T-cell (primary cell): ENCODE results near the gene REV1. TPM values are rescaled to one million over a fixed set of nuclear protein-coding genes. Genes with fewer than 3 reads are reported as not detected.
A peak's percentile ranks its signal among the peaks of the same experiment; 100 is the strongest.

ENCODE experiments used
- ATAC-seq, 4 experiments: fragments of 200-7000 bp in 3 of 4; fragments of 150-1000 bp in 1 of 4; cut with Tn5 transposase; replicated peaks in 1 of 4; 1 replicate in 3 of 4; 2 replicates in 1 of 4; pipeline ENCODE4 v1.10.0; 2021; ENCODE audit warnings: moderate library complexity in 3 of 4, mild to moderate bottlenecking in 2 of 4, moderate number of reproducible peaks in 1 of 4
- CTCF ChIA-PET, 2 donors: fragments of 300-600 bp; sonication (Branson Sonifier 250); formaldehyde crosslinking; loops; one replicate each; lab custom pipeline; 2022; ENCODE audit warnings: antibody characterized with exemption in 2 of 2; lab: Charles Lee
- POLR2A ChIA-PET, 2 donors: fragments of 300-600 bp; sonication (Branson Sonifier 250); formaldehyde crosslinking; loops; one replicate each; lab custom pipeline; 2022; ENCODE audit warnings: antibody characterized with exemption in 2 of 2; lab: Charles Lee
- DNase-seq, 35 experiments: peaks; one replicate each; pipeline versions ENCODE4 v3.0.0 to v3.0.0-alpha.2; 2013 to 2023
- H3K27ac ChIP-seq: one replicate; pipeline ENCODE4 v1.5.1; 2013; ENCODE audit warnings: low read length
- H3K27me3 ChIP-seq, 2 experiments: replicated peaks in 1 of 2; 1 replicate in 1 of 2; 2 replicates in 1 of 2; pipeline versions ENCODE4 v1.6.1 to v1.7.0; 2013; ENCODE audit warnings: low read length in 1 of 2, mixed read lengths in 1 of 2; ENCODE audit not compliant: control insufficient read depth in 2 of 2, insufficient read depth in 2 of 2; ENCODE audit errors: extremely low read depth in 1 of 2
- H3K36me3 ChIP-seq, 2 donors: 1 replicate in 1 of 2; 2 replicates in 1 of 2; pipeline versions ENCODE4 v1.6.1 to v1.7.0; 2013; ENCODE audit warnings: low read length in 1 of 2; ENCODE audit not compliant: control insufficient read depth in 2 of 2, insufficient read depth in 1 of 2; ENCODE audit errors: extremely low read depth in 1 of 2
- H3K4me1 ChIP-seq, 2 experiments: 1 replicate in 1 of 2; 2 replicates in 1 of 2; pipeline versions ENCODE4 v1.6.1 to v1.7.0; 2013; ENCODE audit warnings: low read length in 2 of 2, mixed read lengths in 1 of 2; ENCODE audit not compliant: insufficient read depth in 2 of 2, control insufficient read depth in 1 of 2; ENCODE audit errors: extremely low read depth in 1 of 2
- H3K4me3 ChIP-seq, 2 donors: 1 replicate in 1 of 2; 2 replicates in 1 of 2; pipeline versions ENCODE4 v1.5.1 to v1.7.0; 2013; ENCODE audit warnings: mild to moderate bottlenecking in 2 of 2, low read length in 1 of 2, moderate library complexity in 1 of 2; ENCODE audit not compliant: control insufficient read depth in 1 of 2; ENCODE audit errors: extremely low read depth in 1 of 2
- H3K9me3 ChIP-seq: 2 replicates; pipeline ENCODE4 v1.7.0; 2013
- H3K27ac Mint-ChIP-seq, 2 donors: one replicate each; pipeline ENCODE4 v1.8.0; 2020 to 2021; ENCODE audit warnings: mild to moderate bottlenecking in 2 of 2, mixed read lengths in 2 of 2
- H3K27me3 Mint-ChIP-seq, 2 donors: one replicate each; pipeline ENCODE4 v1.8.0; 2021 to 2022; ENCODE audit warnings: mixed read lengths in 2 of 2
- H3K36me3 Mint-ChIP-seq: one replicate; pipeline ENCODE4 v1.8.0; 2021; ENCODE audit warnings: mixed read lengths
- H3K4me1 Mint-ChIP-seq, 3 donors: one replicate each; pipeline ENCODE4 v1.8.0; 2020 to 2022; ENCODE audit warnings: mixed read lengths in 3 of 3, mild to moderate bottlenecking in 1 of 3
- H3K4me3 Mint-ChIP-seq, 3 donors: one replicate each; pipeline ENCODE4 v1.8.0; 2020 to 2022; ENCODE audit warnings: mild to moderate bottlenecking in 3 of 3, mixed read lengths in 3 of 3, moderate library complexity in 3 of 3
- H3K9me3 Mint-ChIP-seq, 3 donors: one replicate each; pipeline ENCODE4 v1.8.0; 2020 to 2022; ENCODE audit warnings: mixed read lengths in 3 of 3
- WGBS: methylation state at CpG from one replicate; pipeline ENCODE4 v1.1.5; 2013; ENCODE audit warnings: missing lambda C conversion rate; ENCODE audit not compliant: insufficient coverage; 5-methylcytosine and 5-hydroxymethylcytosine counted together
- total RNA-seq, 35 experiments: library from RNA in 6 of 35; stranded (reverse) in 6 of 35; fragments of 120-200 nt in 1 of 35; gene quantifications; one replicate each; pipeline versions ENCODE4 v1.2.1 to v1.2.4 and lab custom pipeline; 2013 to 2026

REV1 gene
- total RNA-seq, 5 donors from 2014 or later (not counting 1 experiment from before 2014, with no cell fraction given) = 48.0 to 59.9 (median 50.3) TPM

DNA sequence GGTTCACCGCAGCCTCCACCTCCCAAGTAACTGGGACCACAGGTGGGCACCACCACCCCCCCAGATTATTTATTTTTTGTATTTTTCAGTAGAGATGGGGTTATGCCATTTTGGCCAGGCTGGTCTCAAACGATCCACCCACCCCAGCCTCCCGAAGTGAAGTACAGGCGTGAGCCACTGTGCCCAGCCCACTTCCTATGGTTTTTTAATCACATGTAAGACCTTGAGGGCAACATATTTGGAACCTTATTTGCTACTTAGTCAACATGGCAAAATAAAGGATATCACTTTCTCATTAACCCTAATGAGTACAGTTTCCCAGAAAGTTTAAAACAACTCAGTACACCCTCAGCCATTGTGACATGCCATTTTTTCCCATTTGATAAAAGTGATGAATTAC lies 88.0 kb downstream of the REV1 start:
- H3K9me3 Mint-ChIP-seq = no peaks in the 10 kb centered on the region
- H3K4me1 Mint-ChIP-seq = peaks cover 8 to 14% (median 10%) of the 10 kb centered on the region in 3 donors
- WGBS = no CpG with 5 or more reads among the region's 4 CpGs
- ATAC-seq (no peak), DNase-seq (no peak)
- peaks cover 60% of the 10 kb centered on the region for H3K36me3 Mint-ChIP-seq
- ChIA-PET CTCF (no interaction called here), POLR2A (no interaction called here)
- no peaks in the 10 kb centered on the region for H3K9me3 ChIP-seq
- H3K36me3 ChIP-seq = peaks cover 19 to 90% of the 10 kb centered on the region in 2 donors
- no peak overlapping the region for H3K4me3 ChIP-seq
- H3K27me3 ChIP-seq = no peaks in the 10 kb centered on the region
- no peak overlapping the region for H3K27ac ChIP-seq
- H3K27ac Mint-ChIP-seq = peak overlapping the region; percentile 43 to 73
- H3K27me3 Mint-ChIP-seq = no peaks in the 10 kb centered on the region
- H3K4me3 Mint-ChIP-seq = no peak overlapping the region
- H3K4me1 ChIP-seq = no peaks in the 10 kb centered on the region

GRCh38 chr2:99399795-99400194 lies 90.0 kb downstream of the REV1 start:
- no peak for ATAC-seq
- CTCF ChIA-PET = no interaction called here
- H3K9me3 ChIP-seq = no peaks in the 10 kb centered on the region
- Mint-ChIP-seq H3K4me1 (peaks cover 8 to 14% (median 10%) of the 10 kb centered on the region in 3 donors), H3K9me3 (no peaks in the 10 kb centered on the region), H3K27ac (no peak overlapping the region), H3K36me3 (peaks cover 63% of the 10 kb centered on the region), H3K27me3 (no peaks in the 10 kb centered on the region), H3K4me3 (no peak overlapping the region)
- no CpG with 5 or more reads among the region's 2 CpGs for WGBS
- DNase-seq = no peak
- peaks cover 13 to 87% of the 10 kb centered on the region in 2 donors for H3K36me3 ChIP-seq
- H3K27ac ChIP-seq = no peak overlapping the region
- POLR2A ChIA-PET = no interaction called here
- H3K27me3 ChIP-seq = no peaks in the 10 kb centered on the region
- no peak overlapping the region for H3K4me3 ChIP-seq
- no peaks in the 10 kb centered on the region for H3K4me1 ChIP-seq

DNA sequence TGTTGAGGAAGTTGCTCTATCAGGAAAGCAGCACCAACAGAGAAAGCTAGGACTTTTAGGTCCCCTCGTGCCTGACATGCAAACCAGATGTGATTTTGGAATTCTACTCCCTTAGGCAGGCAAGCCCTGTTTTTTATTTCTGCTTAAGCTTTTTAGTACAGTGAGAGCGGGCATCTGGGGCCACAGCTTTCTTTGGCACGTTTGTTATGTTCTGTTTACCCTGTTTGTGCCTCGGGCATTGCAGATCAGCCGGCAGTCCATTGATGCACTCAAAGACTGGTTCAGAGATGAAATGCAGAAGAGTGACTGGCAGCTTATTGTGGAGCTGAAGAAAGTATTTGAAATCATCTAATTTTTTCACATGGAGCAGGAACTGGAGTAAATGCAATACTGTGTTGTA lies 90.8 kb downstream of the REV1 start:
- Mint-ChIP-seq H3K27ac (peak overlapping the region in 1 of 2 donors; percentile 11), H3K4me3 (no peak overlapping the region), H3K36me3 (peaks cover 63% of the 10 kb centered on the region), H3K4me1 (peaks cover 8 to 10% (median 8%) of the 10 kb centered on the region in 3 donors), H3K9me3 (no peaks in the 10 kb centered on the region), H3K27me3 (no peaks in the 10 kb centered on the region)
- no peaks in the 10 kb centered on the region for H3K4me1 ChIP-seq
- no peak overlapping the region for H3K4me3 ChIP-seq
- H3K27me3 ChIP-seq = no peaks in the 10 kb centered on the region
- H3K36me3 ChIP-seq = peaks cover 11 to 86% of the 10 kb centered on the region in 2 donors
- no peak overlapping the region for H3K27ac ChIP-seq
- POLR2A ChIA-PET = no interaction called here
- DNase-seq (no peak), ATAC-seq (no peak)
- no peaks in the 10 kb centered on the region for H3K9me3 ChIP-seq
- 100% methylated on average over 1 of the region's 5 CpGs for WGBS
- CTCF ChIA-PET = no interaction called here

GRCh38 chr2:99398303-99398702 lies 91.5 kb downstream of the REV1 start:
- H3K27ac Mint-ChIP-seq = peak overlapping the region; percentile 0 to 62
- no CpG with 5 or more reads among the region's 5 CpGs for WGBS
- Histone ChIP-seq H3K4me1 (no peaks in the 10 kb centered on the region), H3K9me3 (no peaks in the 10 kb centered on the region), H3K27ac (no peak overlapping the region), H3K4me3 (no peak overlapping the region), H3K27me3 (no peaks in the 10 kb centered on the region), H3K36me3 (peaks cover 11 to 88% of the 10 kb centered on the region in 2 donors)
- no peak for ATAC-seq
- no peak for DNase-seq
- peaks cover 2 to 4% (median 4%) of the 10 kb centered on the region in 3 donors for H3K4me1 Mint-ChIP-seq
- ChIA-PET CTCF (no interaction called here), POLR2A (interaction anchor here in 1 of 2 donors (0.6 kb wide), 1 partner anchor 232 kb away, joined by 3 read pairs; no protein-coding TSS in a partner anchor)
- H3K4me3 Mint-ChIP-seq = no peak overlapping the region
- H3K36me3 Mint-ChIP-seq = peaks cover 65% of the 10 kb centered on the region
- H3K27me3 Mint-ChIP-seq = no peaks in the 10 kb centered on the region
- no peaks in the 10 kb centered on the region for H3K9me3 Mint-ChIP-seq

GRCh38 chr2:99397266-99397920 lies 92.4 kb downstream of the REV1 start:
- H3K4me1 Mint-ChIP-seq = peaks cover 0 to 2% (median 0%) of the 10 kb centered on the region in 3 donors
- peaks cover 8 to 88% of the 10 kb centered on the region in 2 donors for H3K36me3 ChIP-seq
- H3K36me3 Mint-ChIP-seq = peaks cover 58% of the 10 kb centered on the region
- no peak for ATAC-seq
- CTCF ChIA-PET = no interaction called here
- no peaks in the 10 kb centered on the region for H3K27me3 ChIP-seq
- H3K4me3 ChIP-seq = no peak overlapping the region
- H3K4me3 Mint-ChIP-seq = no peak overlapping the region
- WGBS = no CpG with 5 or more reads among the region's 3 CpGs
- no peak for DNase-seq
- no peak overlapping the region for H3K27ac Mint-ChIP-seq
- POLR2A ChIA-PET = interaction anchor here in 1 of 2 donors (0.6 kb wide), 1 partner anchor 231 kb away, joined by 3 read pairs; no protein-coding TSS in a partner anchor
- H3K27me3 Mint-ChIP-seq = no peaks in the 10 kb centered on the region
- no peaks in the 10 kb centered on the region for H3K9me3 ChIP-seq
- no peaks in the 10 kb centered on the region for H3K9me3 Mint-ChIP-seq
- no peaks in the 10 kb centered on the region for H3K4me1 ChIP-seq
- no peak overlapping the region for H3K27ac ChIP-seq

GRCh38 chr2:99395589-99396130 lies 94.2 kb downstream of the REV1 start:
- ATAC-seq (no peak), DNase-seq (no peak)
- 100% methylated on average over 3 of the region's 3 CpGs for WGBS
- Mint-ChIP-seq H3K27ac (peak overlapping the region in 1 of 2 donors; percentile 30), H3K4me1 (no peaks in the 10 kb centered on the region), H3K4me3 (no peak overlapping the region), H3K36me3 (peaks cover 63% of the 10 kb centered on the region), H3K9me3 (no peaks in the 10 kb centered on the region), H3K27me3 (no peaks in the 10 kb centered on the region)
- Histone ChIP-seq H3K27ac (no peak overlapping the region), H3K27me3 (no peaks in the 10 kb centered on the region), H3K36me3 (peaks cover 11 to 90% of the 10 kb centered on the region in 2 donors), H3K9me3 (no peaks in the 10 kb centered on the region), H3K4me3 (no peak overlapping the region), H3K4me1 (no peaks in the 10 kb centered on the region)
- ChIA-PET CTCF (no interaction called here), POLR2A (no interaction called here)
